ENCODE measurements around the gene UBE2O. TPM values are rescaled to one million over a fixed set of nuclear protein-coding genes. Genes with fewer than 3 reads are reported as not detected.
A peak's percentile ranks its signal among the peaks of the same experiment; 100 is the strongest.

Gene UBE2O
- total RNA-seq, 2 donors from 2014 or later: 19.5 to 21.8 TPM

GRCh38 chr17:76499267-76499667, 46.3 kb upstream of the UBE2O start:
- Histone ChIP-seq H3K36me3 (no peaks in the 10 kb centered on the region), H3K27me3 (no peaks in the 10 kb centered on the region), H3K27ac (peak overlapping the region; percentile 90 to 94), H3K9me3 (no peaks in the 10 kb centered on the region), H3K4me3 (peak overlapping the region in 1 of 2 donors; percentile 78), H3K4me1 (peaks cover 0 to 66% of the 10 kb centered on the region in 2 donors)
- TF ChIP-seq CTCF (IDR thresholded peaks at IDR 0.05): no peak
- DNase-seq (ENCODE audit: low spot score): no peak

GRCh38 chr17:76498876-76499251, 45.9 kb upstream of the UBE2O start:
- TF ChIP-seq CTCF (IDR thresholded peaks at IDR 0.05): no peak
- Histone ChIP-seq H3K9me3 (no peaks in the 10 kb centered on the region), H3K27ac (peak overlapping the region; percentile 90 to 94), H3K36me3 (no peaks in the 10 kb centered on the region), H3K4me3 (peak overlapping the region in 1 of 2 donors; percentile 78), H3K4me1 (peaks cover 0 to 70% of the 10 kb centered on the region in 2 donors), H3K27me3 (no peaks in the 10 kb centered on the region)
- no peak for DNase-seq (ENCODE audit: low spot score)

GRCh38 chr17:76497979-76498875, 45.3 kb upstream of the UBE2O start:
- peak overlapping the region in 1 of 2 donors; percentile 18 for H3K4me3 ChIP-seq
- DNase-seq (ENCODE audit: low spot score): peak; percentile 87
- peak overlapping the region; percentile 90 to 94 for H3K27ac ChIP-seq
- no peaks in the 10 kb centered on the region for H3K9me3 ChIP-seq
- H3K36me3 ChIP-seq: no peaks in the 10 kb centered on the region
- TF ChIP-seq CTCF (IDR thresholded peaks at IDR 0.05): no peak
- no peaks in the 10 kb centered on the region for H3K27me3 ChIP-seq
- peaks cover 0 to 76% of the 10 kb centered on the region in 2 donors for H3K4me1 ChIP-seq

GRCh38 chr17:76497699-76497978, 44.7 kb upstream of the UBE2O start:
- peak overlapping the region; percentile 90 to 94 for H3K27ac ChIP-seq
- H3K27me3 ChIP-seq: no peaks in the 10 kb centered on the region
- H3K9me3 ChIP-seq: no peaks in the 10 kb centered on the region
- H3K4me3 ChIP-seq: peak overlapping the region in 1 of 2 donors; percentile 18
- peaks cover 0 to 82% of the 10 kb centered on the region in 2 donors for H3K4me1 ChIP-seq
- no peak for TF ChIP-seq CTCF (IDR thresholded peaks at IDR 0.05)
- H3K36me3 ChIP-seq: no peaks in the 10 kb centered on the region
- DNase-seq (ENCODE audit: low spot score): no peak

GRCh38 chr17:76496464-76496863, 43.5 kb upstream of the UBE2O start:
- DNase-seq (ENCODE audit: low spot score): no peak
- peak overlapping the region in 1 of 2 donors; percentile 94 for H3K27ac ChIP-seq
- no peak for TF ChIP-seq CTCF (IDR thresholded peaks at IDR 0.05)
- H3K4me1 ChIP-seq: peaks cover 0 to 85% of the 10 kb centered on the region in 2 donors
- no peak overlapping the region for H3K4me3 ChIP-seq
- H3K27me3 ChIP-seq: no peaks in the 10 kb centered on the region
- no peaks in the 10 kb centered on the region for H3K9me3 ChIP-seq
- no peaks in the 10 kb centered on the region for H3K36me3 ChIP-seq
